ENCODE measurements around the gene GPR161.
A peak's percentile ranks its signal among the peaks of the same experiment; 100 is the strongest.

GPR161 gene

GRCh38 chr1:168095476-168095875, 41.3 kb downstream of the GPR161 start:
- no peak overlapping the region for H3K4me3 ChIP-seq (ENCODE audit: control insufficient read depth, low read depth, low read length)
- no peak for TF ChIP-seq CTCF (conservative IDR thresholded peaks at IDR 0.05; ENCODE audit: control insufficient read depth, insufficient read depth, low read depth, low read length)
- DNase-seq (ENCODE audit: low read depth) = no peak

GRCh38 chr1:168093616-168094015, 43.1 kb downstream of the GPR161 start:
- H3K4me3 ChIP-seq (ENCODE audit: control insufficient read depth, low read depth, low read length) = no peak overlapping the region
- TF ChIP-seq CTCF (conservative IDR thresholded peaks at IDR 0.05; ENCODE audit: control insufficient read depth, insufficient read depth, low read depth, low read length) = no peak
- no peak for DNase-seq (ENCODE audit: low read depth)

- H3K4me3 ChIP-seq (ENCODE audit: control insufficient read depth, low read depth, low read length) = no peak overlapping the region
- DNase-seq (ENCODE audit: low read depth) = peak; percentile 38
- no peak for TF ChIP-seq CTCF (conservative IDR thresholded peaks at IDR 0.05; ENCODE audit: control insufficient read depth, insufficient read depth, low read depth, low read length)
Observed at GRCh38 chr1:168092566-168093355, 44.0 kb downstream of the GPR161 start.

- no peak overlapping the region for H3K4me3 ChIP-seq (ENCODE audit: control insufficient read depth, low read depth, low read length)
- no peak for TF ChIP-seq CTCF (conservative IDR thresholded peaks at IDR 0.05; ENCODE audit: control insufficient read depth, insufficient read depth, low read depth, low read length)
- no peak for DNase-seq (ENCODE audit: low read depth)
Observed at GRCh38 chr1:168091720-168092550, 44.8 kb downstream of the GPR161 start.

- TF ChIP-seq CTCF (conservative IDR thresholded peaks at IDR 0.05; ENCODE audit: control insufficient read depth, insufficient read depth, low read depth, low read length) = no peak
- DNase-seq (ENCODE audit: low read depth) = no peak
- no peak overlapping the region for H3K4me3 ChIP-seq (ENCODE audit: control insufficient read depth, low read depth, low read length)
Observed at GRCh38 chr1:168091063-168091462, 45.7 kb downstream of the GPR161 start.

GRCh38 chr1:168090395-168090794, 46.3 kb downstream of the GPR161 start:
- no peak for DNase-seq (ENCODE audit: low read depth)
- TF ChIP-seq CTCF (conservative IDR thresholded peaks at IDR 0.05; ENCODE audit: control insufficient read depth, insufficient read depth, low read depth, low read length) = no peak
- no peak overlapping the region for H3K4me3 ChIP-seq (ENCODE audit: control insufficient read depth, low read depth, low read length)

Data from fibroblast of mammary gland (primary cell).